GM18517 (cell line): ENCODE measurements around the gene TRIM66.

ENCODE experiments used
- ATAC-seq: cut with Tn5 transposase; IDR thresholded peaks from one replicate; pipeline ENCODE4 v1.9.1; 2021; ENCODE audit warnings: mild to moderate bottlenecking, moderate library complexity; ENCODE audit not compliant: unreplicated experiment

The TRIM66 gene

GRCh38 chr11:8661001-8661795 is 21.3 kb downstream of the TRIM66 start:
- ATAC-seq: no peak

GRCh38 chr11:8658321-8659057 is 24.0 kb downstream of the TRIM66 start:
- ATAC-seq: no peak

GRCh38 chr11:8656291-8656690 is 26.2 kb downstream of the TRIM66 start:
- no peak for ATAC-seq

- ATAC-seq: no peak
Observed at GRCh38 chr11:8654503-8654902, 28.0 kb downstream of the TRIM66 start.

- ATAC-seq: no peak
Observed at GRCh38 chr11:8652140-8652539, 30.3 kb downstream of the TRIM66 start.

- ATAC-seq: no peak
Observed at GRCh38 chr11:8650401-8650990, 32.0 kb downstream of the TRIM66 start.

GRCh38 chr11:8649361-8649760 is 33.1 kb downstream of the TRIM66 start:
- no peak for ATAC-seq

GRCh38 chr11:8646873-8647272 is 35.6 kb downstream of the TRIM66 start:
- no peak for ATAC-seq

GRCh38 chr11:8642196-8642841 is 40.1 kb downstream of the TRIM66 start:
- no peak for ATAC-seq

GRCh38 chr11:8641332-8641731 is 41.1 kb downstream of the TRIM66 start:
- no peak for ATAC-seq

GRCh38 chr11:8640267-8640906 is 42.1 kb downstream of the TRIM66 start:
- ATAC-seq: no peak

- no peak for ATAC-seq
Observed at GRCh38 chr11:8639655-8640054, 42.8 kb downstream of the TRIM66 start.

- no peak for ATAC-seq
Observed at GRCh38 chr11:8638300-8638699, 44.2 kb downstream of the TRIM66 start.

GRCh38 chr11:8636127-8636526 is 46.3 kb downstream of the TRIM66 start:
- no peak for ATAC-seq

GRCh38 chr11:8634498-8634897 is 48.0 kb downstream of the TRIM66 start:
- no peak for ATAC-seq

- no peak for ATAC-seq
Observed at GRCh38 chr11:8631395-8632118, 50.9 kb downstream of the TRIM66 start.

GRCh38 chr11:8624698-8625097 is 57.8 kb downstream of the TRIM66 start:
- no peak for ATAC-seq

- ATAC-seq: no peak
Observed at GRCh38 chr11:8621147-8621546, 61.3 kb downstream of the TRIM66 start.

- ATAC-seq: no peak
Observed at GRCh38 chr11:8617063-8617462, 65.4 kb downstream of the TRIM66 start.

GRCh38 chr11:8615291-8616032 is 67.0 kb downstream of the TRIM66 start:
- ATAC-seq: no peak
